HG03095 (cell line): ENCODE data around the gene BPIFB2.

Experiments used
- ATAC-seq: cut with Tn5 transposase; IDR thresholded peaks from one replicate; pipeline ENCODE4 v1.9.1; 2021; ENCODE audit warnings: moderate library complexity; ENCODE audit not compliant: unreplicated experiment

BPIFB2 gene

DNA sequence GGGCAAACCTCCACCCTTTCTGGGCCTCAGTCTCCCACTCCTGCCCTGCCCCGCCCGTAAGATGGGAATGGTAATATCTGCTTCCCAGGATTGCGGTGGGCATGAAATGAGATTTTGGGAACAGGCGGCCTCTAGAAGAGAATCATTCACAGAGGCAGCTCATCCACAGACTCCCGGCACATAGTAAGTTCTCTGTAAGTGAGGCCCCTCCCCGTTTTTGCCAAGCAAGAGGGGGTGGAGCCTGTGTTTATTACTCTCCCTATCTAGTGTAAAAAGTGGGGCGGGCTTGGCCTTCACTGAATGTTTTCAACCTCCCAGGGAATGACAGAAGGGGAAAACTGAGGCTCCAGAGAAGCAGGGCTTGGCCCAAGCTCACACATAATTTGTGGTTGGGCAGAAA, 23.3 kb upstream of the BPIFB2 start:
- ATAC-seq, result no peak

DNA sequence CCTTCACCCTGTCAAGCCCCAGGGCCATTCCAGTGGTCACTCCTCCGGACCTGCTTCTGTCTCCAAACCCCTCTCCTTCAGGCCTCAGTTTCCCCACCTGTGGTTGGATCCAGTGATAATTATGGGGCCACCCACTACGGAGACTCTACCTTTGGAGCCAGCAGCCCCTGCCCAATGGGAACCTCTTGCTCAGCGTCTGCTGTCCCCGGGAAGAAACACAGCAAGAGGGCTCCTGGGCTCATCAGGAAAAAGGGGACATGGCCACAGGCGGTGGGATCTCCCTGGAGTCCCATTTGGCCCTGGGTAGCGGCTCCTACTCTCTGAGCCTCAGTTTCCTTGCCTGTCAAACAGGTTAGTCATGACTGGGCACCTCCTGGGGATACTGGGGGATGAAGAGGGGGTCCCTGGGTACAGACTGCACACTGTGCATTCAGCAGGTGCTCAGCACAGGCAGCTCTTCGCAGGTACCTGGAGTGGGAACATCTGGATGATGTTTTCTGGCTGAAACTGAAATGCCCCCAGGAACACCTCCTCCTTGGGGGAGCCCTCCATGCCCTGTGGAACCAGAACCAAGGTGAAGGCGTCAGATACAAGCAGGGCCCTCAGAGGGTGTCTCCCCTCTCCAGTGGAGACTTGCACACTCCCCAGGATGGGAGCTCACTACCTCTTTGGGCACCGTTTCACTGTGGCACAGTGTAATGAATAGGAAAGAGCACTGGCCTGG, 22.7 kb upstream of the BPIFB2 start:
- no peak for ATAC-seq

DNA sequence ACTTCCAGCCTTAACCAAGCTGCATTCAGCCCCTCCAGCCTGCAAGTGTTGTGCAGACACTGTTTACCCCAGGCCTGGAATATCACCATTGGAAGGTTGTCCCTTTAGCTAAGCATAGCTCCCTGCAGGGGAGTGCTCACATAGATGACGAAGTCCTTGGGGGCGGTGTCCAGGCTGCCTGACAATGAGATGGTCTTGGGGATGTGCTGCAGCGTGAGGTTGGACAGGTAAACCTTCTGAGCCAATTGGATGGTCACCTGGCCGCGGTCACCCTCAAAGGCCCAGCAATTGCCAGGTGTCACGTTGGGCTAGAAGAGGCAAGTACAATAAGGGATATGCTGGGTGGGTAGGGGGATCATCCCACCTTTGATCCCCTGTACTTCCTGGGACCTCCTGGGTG, 21.9 kb upstream of the BPIFB2 start:
- ATAC-seq, result no peak

DNA sequence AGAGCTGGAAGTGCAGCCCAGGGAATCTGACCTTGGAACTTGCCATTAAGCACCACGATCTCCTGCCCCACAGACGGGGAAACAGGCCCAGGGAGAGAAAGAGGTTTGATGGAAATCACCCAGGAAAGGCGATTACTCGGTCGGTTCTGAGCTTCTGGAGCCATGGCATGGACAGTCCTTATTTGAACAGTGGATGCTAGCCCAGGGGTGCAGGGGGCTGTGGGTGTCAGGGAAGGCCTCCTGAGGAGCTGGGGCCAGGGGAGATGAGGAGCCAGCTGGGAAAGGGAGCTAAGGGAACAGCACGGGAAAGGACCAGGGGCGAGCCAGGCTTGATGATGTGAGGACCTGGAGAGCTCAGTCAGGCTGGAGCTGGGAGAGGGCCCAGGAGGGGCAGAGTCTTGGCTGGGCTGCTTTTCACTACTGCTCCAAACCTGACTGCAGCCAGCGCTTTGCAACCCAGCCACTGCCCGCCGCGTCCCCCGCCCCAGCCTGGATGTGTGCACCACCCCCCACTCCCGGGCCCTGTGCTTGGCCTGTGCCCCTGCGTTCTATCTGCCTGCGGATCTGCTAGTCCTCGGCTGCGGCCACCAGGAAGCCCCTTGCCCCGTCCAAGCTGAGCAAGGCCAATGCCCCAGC, 21.1 kb upstream of the BPIFB2 start:
- no peak for ATAC-seq

DNA sequence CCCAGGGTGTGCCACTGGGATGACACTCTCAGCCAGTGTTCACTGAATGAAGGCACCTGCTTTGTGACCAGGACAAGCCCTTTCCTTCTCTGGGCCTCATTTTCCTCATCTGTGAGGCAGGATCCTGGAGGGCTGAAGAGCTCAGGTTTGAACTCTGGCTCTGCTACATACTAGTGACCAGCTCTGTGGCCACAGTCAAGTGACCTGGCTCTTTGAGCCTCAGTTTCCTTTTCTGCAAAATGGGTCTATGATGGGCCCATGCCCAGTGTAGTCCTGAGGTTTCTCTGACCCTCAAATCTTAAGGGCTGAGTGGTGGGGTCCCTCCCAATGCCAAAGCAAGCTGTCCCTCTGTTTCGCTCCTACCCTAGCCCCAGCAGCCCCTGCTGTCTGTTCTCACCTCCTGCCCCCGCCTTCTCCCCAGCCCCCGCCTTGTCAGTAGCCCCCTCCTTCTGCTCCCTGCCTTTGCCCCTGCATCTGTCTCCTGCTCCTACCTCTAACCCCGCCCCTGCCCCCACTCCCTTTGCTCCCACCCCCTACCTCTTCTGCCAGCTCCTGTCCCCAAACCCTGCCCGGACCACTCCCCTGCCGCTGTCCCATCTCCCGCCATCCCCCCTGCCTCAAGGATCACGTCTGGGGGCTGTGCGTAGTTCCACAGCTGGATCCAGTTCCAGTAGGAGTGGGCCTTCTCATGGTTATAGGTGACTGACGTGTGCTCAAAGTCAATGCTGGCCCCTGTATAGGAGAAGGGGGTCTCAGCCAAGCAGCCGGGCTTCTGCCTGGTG, 20.3 kb upstream of the BPIFB2 start:
- no peak for ATAC-seq

DNA sequence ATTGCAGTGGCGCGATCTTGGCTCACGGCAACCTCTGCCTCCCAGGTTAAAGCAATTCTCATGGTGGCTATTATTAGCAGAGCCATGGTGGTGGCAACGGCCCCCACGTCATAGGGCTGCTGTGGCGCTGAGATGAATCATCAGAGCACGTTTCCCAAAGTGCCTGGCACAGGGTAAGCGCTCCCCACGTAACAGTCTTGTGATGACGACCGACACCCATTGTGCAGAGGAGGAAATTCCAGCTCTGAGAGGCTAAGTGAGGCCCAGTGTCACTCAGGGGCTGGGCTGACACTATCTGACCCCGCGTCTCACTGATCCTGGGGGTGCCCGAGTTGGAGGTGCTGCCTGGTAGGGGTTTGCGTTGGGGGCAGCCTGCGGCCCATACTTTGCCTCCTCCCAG, 19.5 kb upstream of the BPIFB2 start:
- no peak for ATAC-seq

DNA sequence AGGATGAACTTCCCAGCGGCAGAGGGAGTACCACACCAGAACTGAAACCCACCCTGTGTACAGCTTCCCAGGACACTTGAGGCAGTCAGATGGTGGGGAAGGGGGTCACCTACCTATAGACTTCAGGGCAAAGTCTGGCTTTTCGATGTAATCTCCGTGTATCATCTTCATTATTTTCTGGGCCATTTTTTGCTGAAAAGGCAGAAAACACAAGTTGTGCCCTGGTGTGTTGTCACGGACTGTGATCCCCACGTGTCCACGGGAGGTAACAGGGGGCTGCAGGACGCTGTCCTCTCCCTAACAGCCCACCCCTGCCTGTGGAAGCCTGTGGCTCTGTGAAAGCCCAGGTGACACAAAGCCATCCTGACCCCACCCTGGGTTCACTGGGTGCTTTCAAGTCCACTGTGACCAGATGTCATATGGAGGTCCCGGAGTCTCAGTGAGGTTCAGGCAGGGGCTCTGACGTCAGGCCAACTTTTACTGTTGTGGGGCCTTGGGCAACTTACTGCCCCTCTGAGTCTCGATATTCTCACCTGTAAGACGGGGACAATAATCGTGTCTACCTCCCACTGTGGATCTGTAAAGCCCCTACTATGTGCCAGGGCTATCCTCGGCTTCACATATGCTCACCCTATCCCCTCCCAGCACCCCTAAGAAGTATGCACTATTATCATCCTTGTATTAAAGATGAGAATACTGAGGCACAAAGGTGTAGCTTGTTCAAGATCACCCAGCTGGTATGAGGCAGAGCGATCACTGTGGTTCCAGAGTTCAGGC, 17.8 kb upstream of the BPIFB2 start:
- no peak for ATAC-seq

DNA sequence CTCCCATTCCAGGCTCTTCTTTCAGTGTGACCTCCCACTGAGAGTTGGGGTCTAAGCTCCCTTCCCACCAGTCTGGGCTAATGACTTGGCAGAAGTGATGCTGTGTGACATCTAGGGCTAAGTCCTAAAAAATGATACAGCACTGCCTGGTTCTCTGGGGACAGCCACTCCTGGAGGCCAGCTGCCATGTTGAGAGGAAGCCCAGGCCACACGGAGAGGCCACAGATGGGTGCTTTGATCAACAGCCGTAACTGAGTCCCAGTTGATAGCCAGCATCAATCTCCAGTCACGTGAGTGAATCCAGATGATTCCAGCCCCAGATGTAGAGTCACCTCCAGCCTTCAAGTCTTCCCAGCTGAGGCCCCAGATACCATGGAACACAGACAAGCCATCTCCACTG, 17.1 kb upstream of the BPIFB2 start:
- ATAC-seq, result no peak

DNA sequence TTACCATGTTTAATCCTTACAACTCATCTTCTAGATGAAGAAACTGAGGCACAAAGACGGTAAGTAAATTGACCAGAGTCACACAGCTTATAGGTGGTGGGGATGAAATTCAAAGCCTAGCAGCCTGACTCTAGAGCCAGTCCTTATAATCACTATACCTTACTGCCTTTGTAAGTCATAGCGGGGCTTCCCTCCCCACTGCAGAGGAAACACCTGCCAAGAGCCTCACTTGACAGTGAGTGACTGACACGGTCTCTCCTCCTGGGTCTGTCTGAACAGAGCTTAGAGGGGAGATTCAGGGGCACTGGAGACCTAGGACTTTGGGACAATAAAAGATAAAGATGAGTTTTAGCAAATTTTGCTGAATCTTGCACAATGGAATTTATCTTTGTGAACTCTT, 16.1 kb upstream of the BPIFB2 start:
- no peak for ATAC-seq

DNA sequence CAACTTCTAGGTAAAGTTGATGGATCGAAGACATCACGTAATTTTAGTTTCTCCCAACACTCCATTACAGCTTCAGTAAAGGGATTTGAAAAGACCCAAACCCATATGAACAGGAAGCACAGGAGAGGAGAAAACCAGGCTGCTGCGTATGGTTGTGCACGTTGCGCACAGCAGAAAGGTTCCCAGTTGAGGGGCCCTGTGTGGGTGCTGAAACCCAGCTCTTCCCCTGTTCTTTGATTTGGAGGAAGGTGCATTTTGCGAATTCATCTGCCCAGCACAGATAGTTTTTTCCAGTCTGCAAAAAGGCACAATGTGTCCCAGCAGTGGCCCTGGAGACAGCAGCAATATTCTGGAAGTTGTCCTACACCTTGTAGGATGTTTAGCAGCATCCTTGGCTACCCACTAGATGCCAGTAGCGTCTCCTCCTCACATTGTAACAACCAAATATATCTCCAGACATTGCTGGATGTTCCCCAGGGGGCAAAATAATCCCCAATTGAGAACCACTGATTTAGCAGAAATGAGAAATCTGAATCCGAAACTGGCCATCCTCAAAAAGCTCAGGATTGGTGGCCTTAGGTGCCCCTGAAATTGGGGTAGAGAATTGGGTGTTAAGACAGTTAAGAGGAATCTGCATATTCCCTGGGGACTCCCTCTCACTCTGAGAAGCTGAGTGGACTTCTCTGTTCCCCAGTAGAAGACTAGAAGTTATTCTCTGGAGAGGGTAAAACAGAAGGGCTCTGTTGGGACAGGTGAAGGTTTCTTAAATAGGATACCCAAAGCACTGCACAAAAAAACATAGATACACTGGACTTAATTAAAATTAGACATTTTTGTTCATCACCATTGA, 15.5 kb upstream of the BPIFB2 start:
- ATAC-seq, result no peak

DNA sequence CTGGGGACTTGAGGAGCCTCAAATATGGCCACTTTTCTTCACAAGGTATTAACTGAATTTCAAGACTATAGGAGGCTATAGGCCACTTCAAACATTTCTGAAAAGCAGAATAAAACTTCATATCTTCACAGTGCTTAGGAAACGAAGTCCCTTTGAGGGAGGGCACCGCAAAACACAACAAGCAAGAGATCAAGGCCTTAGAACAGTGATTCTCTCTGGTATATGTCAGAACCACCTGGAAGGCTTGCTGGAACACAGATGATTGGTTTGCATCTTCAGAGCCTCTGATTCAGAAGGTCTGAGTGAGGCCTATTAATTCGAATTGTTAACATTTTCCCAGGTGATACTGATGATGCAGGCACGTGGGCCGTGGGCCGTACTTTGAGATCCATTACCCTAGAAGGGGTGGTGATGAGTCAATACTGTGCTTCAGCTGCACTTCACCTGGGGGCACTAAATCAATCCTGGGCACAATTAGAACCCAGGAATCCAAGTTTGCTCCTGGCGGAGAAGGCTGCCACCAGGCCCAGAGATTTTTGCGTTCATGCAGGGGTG, 13.9 kb upstream of the BPIFB2 start:
- ATAC-seq, result no peak

DNA sequence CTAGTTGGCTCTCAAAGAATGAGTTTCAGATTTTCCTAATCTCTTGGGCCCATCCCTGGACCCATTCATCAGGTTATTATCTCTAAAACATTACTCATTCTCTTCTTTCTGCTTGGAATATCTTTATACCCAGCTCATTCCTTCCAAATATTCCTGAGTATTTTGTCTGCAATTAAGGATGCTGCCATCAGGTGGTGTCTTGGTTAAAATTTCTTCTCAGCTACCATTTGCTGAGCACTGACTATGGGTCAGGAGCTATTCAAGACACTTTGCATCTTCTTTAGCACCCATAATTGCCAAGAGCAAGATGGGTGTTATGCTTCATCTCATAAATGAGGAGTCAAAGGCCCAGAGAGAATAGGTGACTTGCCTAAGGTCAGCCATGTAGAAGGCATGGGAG, 11.7 kb upstream of the BPIFB2 start:
- ATAC-seq, result no peak

DNA sequence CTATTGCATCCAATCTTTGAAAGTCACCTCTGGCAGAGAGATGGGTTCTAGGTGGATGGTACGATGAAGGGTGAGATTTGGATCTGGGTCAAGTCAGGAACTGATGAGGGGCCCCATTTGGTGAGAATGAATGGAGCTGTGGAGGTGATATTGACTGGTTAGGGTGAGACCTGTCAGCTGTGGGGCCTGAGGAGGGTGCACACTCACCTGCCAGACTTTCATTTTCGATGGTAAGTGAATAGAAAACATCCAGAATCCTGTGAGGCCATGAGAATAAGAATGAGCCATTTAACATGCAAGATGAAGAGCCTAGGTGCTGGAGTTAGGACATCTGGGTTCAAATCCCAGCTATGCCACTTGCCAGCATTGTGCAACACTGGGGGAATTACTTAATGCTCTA, 10.1 kb upstream of the BPIFB2 start:
- no peak for ATAC-seq

DNA sequence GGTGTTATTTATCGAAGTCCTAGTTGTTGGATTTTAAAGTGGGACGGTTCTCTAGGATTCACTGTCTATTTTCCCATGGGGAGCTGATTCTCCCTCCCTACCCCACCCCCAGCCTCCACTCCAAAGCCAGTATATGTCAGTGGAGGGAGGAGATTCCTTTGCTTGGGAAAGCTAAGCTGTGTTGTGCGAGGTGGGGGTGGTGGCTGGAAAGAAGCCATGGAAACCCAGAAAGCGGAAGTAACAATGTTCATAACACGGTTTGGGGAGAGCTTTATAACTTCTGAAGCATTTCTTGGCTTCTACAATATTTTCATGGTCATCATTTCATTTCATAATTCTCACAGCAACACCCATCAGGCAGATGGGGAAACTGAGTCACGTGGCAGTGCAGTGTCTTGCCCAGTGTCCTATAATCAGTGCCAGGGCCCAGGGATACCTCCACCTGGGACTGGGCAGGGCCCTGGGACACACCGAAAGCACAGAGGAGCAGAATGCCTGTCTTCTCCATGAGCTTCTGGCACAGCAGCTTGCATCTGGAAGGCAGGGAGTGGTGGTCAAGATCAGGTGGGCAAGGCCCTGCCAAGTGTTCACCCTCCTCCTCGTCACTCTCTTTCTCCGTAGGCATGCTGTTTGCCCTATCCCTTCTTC, 7.8 kb upstream of the BPIFB2 start:
- no peak for ATAC-seq

DNA sequence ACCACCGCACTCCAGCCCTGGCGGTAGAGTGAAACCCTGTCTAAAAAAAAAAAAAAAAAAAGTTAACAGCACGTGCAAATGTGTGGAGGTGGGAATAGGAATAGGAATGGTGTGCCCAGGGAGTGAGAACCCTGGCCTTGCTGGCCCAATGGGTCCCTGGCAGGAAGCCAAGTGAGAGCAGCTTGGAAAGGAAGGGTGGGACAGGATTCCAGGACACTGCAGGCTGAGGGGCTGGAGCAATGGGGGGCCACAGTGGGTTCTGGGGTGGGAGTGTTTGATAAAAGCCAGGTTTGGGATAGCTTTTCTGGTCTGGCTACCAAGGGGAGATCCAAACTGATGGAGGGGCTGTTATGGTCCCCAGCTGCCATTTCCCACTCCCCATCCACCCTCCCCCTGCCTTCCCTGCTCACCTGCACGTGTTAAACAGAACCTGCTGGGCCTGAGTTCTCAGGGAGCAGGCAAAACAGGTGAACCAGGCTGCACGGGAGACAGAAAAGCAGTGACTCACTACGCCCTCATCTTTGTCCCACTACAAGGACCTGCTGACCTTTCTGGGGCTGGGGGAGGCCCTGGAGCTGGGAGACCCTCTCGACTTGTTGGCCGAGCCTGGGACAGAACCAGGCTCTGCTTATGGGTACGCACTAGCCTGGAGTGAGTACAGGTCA, 6.6 kb upstream of the BPIFB2 start:
- no peak for ATAC-seq

DNA sequence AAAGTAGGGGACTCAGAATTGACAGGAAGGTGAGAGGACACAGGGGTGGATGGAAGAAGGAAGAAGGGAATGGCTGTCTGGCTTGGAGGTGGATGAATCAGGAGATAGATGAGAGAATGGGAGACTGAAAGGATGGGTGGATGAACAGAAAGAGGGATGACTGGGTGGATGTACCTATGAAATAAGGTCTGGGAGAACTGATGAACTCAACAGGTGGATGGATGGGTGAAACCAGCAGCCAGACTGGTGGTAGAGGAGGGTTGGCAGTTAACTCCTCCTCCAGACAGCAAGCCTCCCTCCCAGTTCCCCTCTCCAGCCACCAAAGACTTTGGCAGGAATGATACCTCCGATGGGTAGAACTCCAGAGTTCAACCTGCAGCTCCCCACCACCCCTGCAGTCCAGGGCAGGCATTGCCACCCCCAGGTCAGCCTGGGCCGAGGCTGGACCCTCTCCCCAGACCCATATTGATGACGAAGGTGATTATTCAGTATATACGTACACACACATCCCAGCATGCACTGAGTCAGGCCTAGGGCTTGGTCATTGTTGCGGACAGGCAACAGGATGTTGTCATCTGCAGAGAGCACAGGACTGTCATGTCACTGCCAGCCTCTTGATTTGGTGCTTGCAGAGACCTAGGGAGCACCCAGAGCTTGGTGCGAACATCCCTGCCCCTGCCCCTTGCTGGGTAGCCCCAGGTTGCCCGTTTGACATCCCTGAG, 5.3 kb upstream of the BPIFB2 start:
- no peak for ATAC-seq

DNA sequence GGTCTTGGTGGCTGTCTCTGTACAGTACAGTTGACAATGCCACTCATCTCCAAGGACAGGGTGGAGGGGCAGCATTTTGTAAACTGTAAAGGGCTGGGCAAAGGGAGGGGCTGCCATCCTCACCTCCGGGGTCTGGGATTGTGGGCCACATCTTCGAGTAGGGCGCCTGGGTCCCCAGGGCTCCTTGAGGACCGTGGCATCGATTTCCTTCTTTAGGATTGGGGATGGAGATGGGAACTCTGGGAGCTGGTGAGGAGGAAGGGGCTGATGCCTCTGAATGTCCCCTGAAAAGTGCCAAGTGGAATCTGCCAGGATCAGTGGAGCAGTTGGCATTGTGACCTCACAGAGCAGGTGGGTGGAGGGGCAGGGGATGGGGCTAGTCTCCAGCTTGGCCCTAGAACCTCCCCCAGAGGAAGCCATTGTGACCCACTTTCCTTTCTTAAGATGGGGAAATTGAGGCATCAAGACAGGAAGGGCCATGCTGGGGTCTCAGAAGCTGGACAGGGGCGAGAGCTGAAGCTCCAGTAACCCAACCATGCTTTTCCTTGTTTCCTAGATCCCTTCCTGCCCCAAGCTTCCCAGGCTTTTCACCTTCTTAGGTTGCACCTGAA, 3.3 kb upstream of the BPIFB2 start, which contains the start of gene SUN5:
Gene SUN5, minus strand, starts transcription at position 293 of the 611 bp plus-strand sequence. Its CDS starts 93 bp downstream, at position 200.
- no peak for ATAC-seq

DNA sequence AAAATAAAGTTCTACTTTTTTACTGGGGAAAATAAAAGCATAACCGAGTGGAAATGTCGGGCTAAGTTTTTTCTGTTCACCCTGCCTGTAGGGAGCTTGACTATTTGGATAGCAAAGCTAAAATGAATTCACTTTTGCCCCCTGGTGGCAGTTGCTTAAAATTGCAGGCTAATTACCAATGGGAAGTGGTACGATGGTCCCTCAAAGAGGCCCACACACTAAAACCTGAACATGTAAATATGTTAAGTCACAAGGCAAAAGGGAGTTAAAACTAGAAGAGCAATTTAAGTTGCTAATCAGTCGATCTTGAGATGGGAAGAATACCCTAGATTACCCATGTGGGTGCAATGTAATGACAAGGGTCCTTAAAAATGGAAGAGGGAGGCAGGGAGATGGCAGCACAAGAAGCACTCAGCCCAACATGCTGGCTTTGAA, 2.4 kb upstream of the BPIFB2 start:
- ATAC-seq, result no peak
